SJCRH30 (cell line): ENCODE data around the gene KLHDC8A. TPM values are rescaled to one million over a fixed set of nuclear protein-coding genes. Genes with fewer than 3 reads are reported as not detected.

ENCODE experiments used
- DNase-seq, 2 experiments: peaks; one replicate each; pipeline ENCODE4 v3.0.0-alpha.2; 2015 to 2020
- H3K27ac ChIP-seq: fragments of 250-450 bp; sonication (Bioruptor Pico); 2 replicates; pipeline ENCODE4 v1.5.1; 2020; ENCODE audit warnings: mild to moderate bottlenecking, moderate library complexity
- H3K27me3 ChIP-seq: fragments of 250-450 bp; sonication (Bioruptor Pico); 2 replicates; pipeline ENCODE4 v1.5.1; 2020; ENCODE audit warnings: mild to moderate bottlenecking, moderate library complexity
- H3K36me3 ChIP-seq: fragments of 250-450 bp; sonication (Bioruptor Pico); 2 replicates; pipeline ENCODE4 v1.5.1; 2020; ENCODE audit warnings: mild to moderate bottlenecking, moderate library complexity
- H3K4me1 ChIP-seq: fragments of 250-450 bp; sonication (Bioruptor Pico); 2 replicates; pipeline ENCODE4 v1.5.1; 2020; ENCODE audit warnings: mild to moderate bottlenecking, moderate library complexity
- H3K4me3 ChIP-seq: fragments of 250-450 bp; sonication (Bioruptor Pico); 2 replicates; pipeline ENCODE4 v1.5.1; 2020; ENCODE audit warnings: mild to moderate bottlenecking, moderate library complexity
- H3K9me3 ChIP-seq: fragments of 250-450 bp; sonication (Bioruptor Pico); replicated peaks from 2 replicates; pipeline ENCODE4 v1.5.1; 2020; ENCODE audit warnings: mild to moderate bottlenecking, moderate library complexity
- total RNA-seq: library from RNA; depleted of rRNA; stranded (reverse); fragments of >200 nt; shearing (Covaris generic); gene quantifications from 2 replicates; pipeline ENCODE4 v1.2.3, GENCODE V29; 2014

The KLHDC8A gene
- total RNA-seq, 1 experiment from 2014 or later: not detected

- Histone ChIP-seq H3K27ac (no peak overlapping the region), H3K4me3 (no peak overlapping the region), H3K27me3 (0 out of 2 replicates have a peak, but pooled peaks cover 3% of the 10 kb centered on the region), H3K36me3 (no peaks in the 10 kb centered on the region), H3K9me3 (no peaks in the 10 kb centered on the region), H3K4me1 (peaks cover 7% of the 10 kb centered on the region)
- no peak for DNase-seq
These were observed 13.2 kb downstream of the KLHDC8A start for GRCh38 chr1:205343431-205344065.

- Histone ChIP-seq H3K27ac (no peak overlapping the region), H3K4me3 (no peak overlapping the region), H3K9me3 (no peaks in the 10 kb centered on the region), H3K36me3 (no peaks in the 10 kb centered on the region), H3K27me3 (peaks cover 5% of the 10 kb centered on the region; the same call in 1 of the 2 replicates), H3K4me1 (peaks cover 2% of the 10 kb centered on the region)
- no peak for DNase-seq
These were observed 13.7 kb downstream of the KLHDC8A start for GRCh38 chr1:205342986-205343385.

DNA sequence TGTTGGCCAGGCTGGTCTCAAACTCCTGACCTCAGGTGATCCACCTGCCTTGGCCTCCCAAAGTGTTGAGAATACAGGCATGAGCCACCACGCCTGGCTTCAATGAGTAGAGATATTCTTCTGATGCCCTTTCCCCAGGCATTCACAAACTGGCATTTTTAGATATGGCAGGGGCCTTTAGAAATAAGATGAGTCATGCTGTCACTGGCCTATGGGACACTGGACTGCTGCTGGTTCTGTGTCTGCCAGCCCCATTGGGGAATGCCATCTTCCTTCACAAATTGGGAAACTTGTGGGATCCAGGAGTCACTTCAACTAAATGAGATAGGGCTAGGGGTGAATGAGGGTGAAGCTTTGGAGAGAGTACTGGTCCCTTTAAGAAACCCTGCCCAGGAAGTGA lies 16.0 kb downstream of the KLHDC8A start:
- Histone ChIP-seq H3K9me3 (no peaks in the 10 kb centered on the region), H3K27me3 (peaks cover 9% of the 10 kb centered on the region; the same call in 1 of the 2 replicates), H3K27ac (no peak overlapping the region), H3K4me3 (no peak overlapping the region), H3K4me1 (no peaks in the 10 kb centered on the region), H3K36me3 (no peaks in the 10 kb centered on the region)
- no peak for DNase-seq

DNA sequence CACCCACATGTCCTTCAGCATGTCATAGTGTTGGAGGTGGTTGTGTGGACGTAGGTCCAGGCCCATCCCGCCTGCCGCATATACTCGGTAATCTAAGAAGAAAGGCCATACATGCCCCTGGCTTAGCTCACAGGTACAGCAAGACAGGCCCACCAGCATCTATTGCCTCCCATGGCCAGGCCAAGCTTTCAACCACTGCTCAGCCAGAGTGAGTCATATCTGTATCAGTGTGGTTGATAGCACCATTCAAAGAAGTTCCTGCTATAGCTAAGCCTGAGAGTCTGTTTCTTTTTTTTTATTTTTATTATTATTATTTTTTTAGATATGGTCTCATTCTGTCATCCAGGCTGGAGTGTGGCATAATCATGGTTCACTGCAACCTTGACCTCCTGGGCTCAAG lies 17.0 kb downstream of the KLHDC8A start:
- H3K27ac ChIP-seq: no peak overlapping the region
- no peaks in the 10 kb centered on the region for H3K4me1 ChIP-seq
- no peaks in the 10 kb centered on the region for H3K36me3 ChIP-seq
- H3K4me3 ChIP-seq: no peak overlapping the region
- H3K9me3 ChIP-seq: no peaks in the 10 kb centered on the region
- no peak for DNase-seq
- peaks cover 9% of the 10 kb centered on the region; the same call in 1 of the 2 replicates for H3K27me3 ChIP-seq

DNA sequence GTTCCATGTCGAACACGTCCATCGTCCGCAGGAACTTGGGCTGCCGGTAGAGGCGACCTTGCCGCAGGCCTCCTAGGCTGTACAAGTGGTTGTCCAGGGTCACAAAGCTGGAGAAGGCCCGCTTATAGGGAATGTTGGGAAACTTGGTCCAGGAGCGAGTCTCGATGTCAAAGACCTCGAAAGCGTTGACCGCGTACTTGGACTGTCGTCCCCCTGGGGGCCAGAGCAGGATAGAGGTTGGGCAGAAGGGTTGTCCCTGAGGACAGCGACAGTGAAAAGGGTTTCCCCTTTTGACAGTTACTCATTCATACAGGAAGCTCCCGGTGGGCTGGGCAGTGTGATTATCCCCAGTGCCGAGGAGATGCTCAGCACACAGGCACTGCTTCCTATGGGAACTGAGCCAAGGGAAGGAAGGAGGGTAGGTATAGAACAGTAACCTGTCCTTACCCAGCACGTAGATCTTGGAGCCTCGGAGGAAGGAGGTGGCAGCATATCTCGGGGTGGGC lies 17.5 kb downstream of the KLHDC8A start:
- Histone ChIP-seq H3K27ac (no peak overlapping the region), H3K4me3 (no peak overlapping the region), H3K9me3 (no peaks in the 10 kb centered on the region), H3K4me1 (no peaks in the 10 kb centered on the region), H3K36me3 (no peaks in the 10 kb centered on the region), H3K27me3 (peaks cover 13% of the 10 kb centered on the region)
- no peak for DNase-seq

DNA sequence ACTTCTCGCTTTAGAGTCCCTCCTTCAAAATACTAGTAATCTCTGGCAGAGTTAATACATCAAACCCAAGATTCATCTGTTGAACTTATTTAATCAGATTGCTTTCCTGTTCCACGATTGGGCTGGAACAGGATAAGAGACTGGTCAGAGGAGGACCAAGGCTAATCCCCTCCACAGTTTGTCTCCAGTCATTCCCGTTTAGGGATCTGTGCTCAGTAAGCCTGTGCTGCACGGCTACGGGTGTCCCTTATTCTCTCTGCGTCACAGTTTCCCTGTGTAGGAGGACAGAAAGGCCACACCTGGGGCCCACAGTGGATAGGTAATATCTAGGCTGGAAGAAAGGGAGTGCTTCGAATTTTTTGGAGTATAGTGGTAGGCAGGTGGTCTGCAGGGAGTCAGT lies 18.7 kb downstream of the KLHDC8A start:
- no peak overlapping the region for H3K4me3 ChIP-seq
- no peaks in the 10 kb centered on the region for H3K36me3 ChIP-seq
- H3K4me1 ChIP-seq: no peaks in the 10 kb centered on the region
- no peaks in the 10 kb centered on the region for H3K9me3 ChIP-seq
- no peak overlapping the region for H3K27ac ChIP-seq
- DNase-seq: no peak
- H3K27me3 ChIP-seq: peaks cover 24% of the 10 kb centered on the region

GRCh38 chr1:205337481-205337880 lies 19.2 kb downstream of the KLHDC8A start:
- Histone ChIP-seq H3K9me3 (no peaks in the 10 kb centered on the region), H3K27ac (no peak overlapping the region), H3K36me3 (no peaks in the 10 kb centered on the region), H3K4me3 (no peak overlapping the region), H3K4me1 (no peaks in the 10 kb centered on the region), H3K27me3 (peaks cover 24% of the 10 kb centered on the region)
- DNase-seq: no peak

DNA sequence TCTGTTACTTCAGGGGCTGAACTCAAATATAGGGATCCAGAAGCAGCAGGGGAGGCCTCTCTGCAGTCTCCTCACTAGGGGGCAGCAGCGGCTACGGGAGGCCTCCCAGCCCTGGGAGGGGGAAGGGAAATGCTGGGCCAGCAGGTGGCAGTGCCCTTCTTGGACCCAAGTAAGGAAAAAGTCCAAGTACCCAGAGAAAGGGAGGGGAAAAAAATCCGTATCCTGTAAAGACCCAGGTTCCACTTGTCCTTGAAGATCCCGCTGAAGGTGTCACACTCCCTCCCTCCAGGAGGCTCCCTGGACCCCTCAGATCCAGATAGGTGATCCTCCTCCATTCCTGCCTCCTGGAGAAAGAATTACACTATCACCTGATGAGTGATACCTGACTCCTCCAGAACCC lies 21.0 kb downstream of the KLHDC8A start:
- H3K4me1 ChIP-seq: no peaks in the 10 kb centered on the region
- peak; percentile 82 to 89 for DNase-seq
- peaks cover 20% of the 10 kb centered on the region for H3K27me3 ChIP-seq

GRCh38 chr1:205332015-205332791 lies 24.5 kb downstream of the KLHDC8A start:
- no peak overlapping the region for H3K27ac ChIP-seq
- DNase-seq: no peak
- H3K36me3 ChIP-seq: no peaks in the 10 kb centered on the region
- H3K9me3 ChIP-seq: no peaks in the 10 kb centered on the region
- peaks cover 30% of the 10 kb centered on the region for H3K27me3 ChIP-seq
- no peak overlapping the region for H3K4me3 ChIP-seq
- no peaks in the 10 kb centered on the region for H3K4me1 ChIP-seq

More for the DNA sequence above, 21.0 kb downstream of the KLHDC8A start:
- no peak overlapping the region for H3K4me3 ChIP-seq
- no peaks in the 10 kb centered on the region for H3K36me3 ChIP-seq
- no peaks in the 10 kb centered on the region for H3K9me3 ChIP-seq
- no peak overlapping the region for H3K27ac ChIP-seq

DNA sequence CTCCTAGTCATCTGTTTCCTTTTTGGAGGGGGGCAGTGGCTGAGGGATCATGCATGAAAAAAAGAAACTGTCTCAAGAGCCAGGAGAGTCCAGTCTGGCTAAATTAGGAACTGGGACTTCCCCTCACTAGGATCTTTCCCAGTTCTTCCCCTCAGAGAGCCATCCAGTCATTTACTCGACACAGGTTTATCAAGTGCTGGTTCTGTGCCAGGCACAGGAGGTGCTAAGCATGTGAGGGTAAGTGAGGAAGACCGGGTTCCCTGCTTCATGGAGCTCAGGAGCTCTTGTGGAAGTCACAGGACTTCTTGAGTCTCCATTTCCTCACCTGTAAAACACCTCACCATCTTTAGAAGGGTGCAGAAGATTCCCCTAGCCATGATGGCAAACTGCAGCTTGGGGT lies 26.6 kb downstream of the KLHDC8A start:
- Histone ChIP-seq H3K27ac (no peak overlapping the region), H3K36me3 (no peaks in the 10 kb centered on the region), H3K4me3 (no peak overlapping the region), H3K4me1 (peaks cover 2% of the 10 kb centered on the region; the same call in 1 of the 2 replicates), H3K9me3 (no peaks in the 10 kb centered on the region), H3K27me3 (peaks cover 33% of the 10 kb centered on the region)
- DNase-seq: no peak

- Histone ChIP-seq H3K36me3 (no peaks in the 10 kb centered on the region), H3K4me1 (peaks cover 5% of the 10 kb centered on the region; the same call in 1 of the 2 replicates), H3K27ac (no peak overlapping the region), H3K27me3 (peaks cover 33% of the 10 kb centered on the region), H3K4me3 (no peak overlapping the region), H3K9me3 (no peaks in the 10 kb centered on the region)
- DNase-seq: no peak
These were observed 27.0 kb downstream of the KLHDC8A start for GRCh38 chr1:205329719-205330118.

GRCh38 chr1:205328476-205328875 lies 28.2 kb downstream of the KLHDC8A start:
- H3K27ac ChIP-seq: no peak overlapping the region
- H3K36me3 ChIP-seq: no peaks in the 10 kb centered on the region
- H3K9me3 ChIP-seq: no peaks in the 10 kb centered on the region
- no peak for DNase-seq
- H3K4me3 ChIP-seq: no peak overlapping the region
- H3K4me1 ChIP-seq: peaks cover 5% of the 10 kb centered on the region; the same call in 1 of the 2 replicates
- H3K27me3 ChIP-seq: peaks cover 23% of the 10 kb centered on the region; the same call in 1 of the 2 replicates

DNA sequence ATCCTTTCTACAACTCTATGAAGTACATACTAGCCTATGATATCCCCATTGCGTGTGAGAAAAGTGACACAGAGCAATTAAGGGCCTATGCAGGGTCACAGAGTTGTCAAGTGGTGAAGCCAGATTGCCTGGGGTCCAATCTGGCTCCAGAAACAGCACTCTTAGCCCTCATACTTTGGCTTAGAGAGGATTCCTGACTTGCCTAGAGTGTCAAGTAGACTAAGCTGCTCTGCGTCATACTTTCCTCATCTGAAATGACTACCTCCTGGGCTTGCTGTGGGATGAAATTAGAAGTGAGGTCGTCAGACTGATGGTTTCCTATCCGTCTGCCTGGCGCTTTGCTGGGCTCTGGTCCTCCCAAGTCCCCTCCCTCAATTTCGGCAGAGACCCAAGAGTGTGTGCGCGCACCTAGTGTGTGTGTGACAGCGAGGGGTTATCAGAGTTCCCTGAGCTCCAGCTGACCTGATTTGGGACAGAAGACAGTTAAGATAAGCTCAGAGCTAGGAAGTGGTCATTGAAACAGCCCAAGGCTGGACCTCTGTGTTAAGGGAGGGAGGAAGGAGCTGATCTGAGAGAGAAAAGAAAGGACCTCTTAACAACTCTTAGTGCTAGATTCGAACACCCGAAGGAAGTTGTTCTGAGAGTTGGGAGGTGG lies 29.8 kb downstream of the KLHDC8A start:
- no peak for DNase-seq
- Histone ChIP-seq H3K36me3 (no peaks in the 10 kb centered on the region), H3K4me3 (no peak overlapping the region), H3K27ac (no peak overlapping the region), H3K27me3 (peaks cover 19% of the 10 kb centered on the region; the same call in 1 of the 2 replicates), H3K9me3 (no peaks in the 10 kb centered on the region), H3K4me1 (peaks cover 5% of the 10 kb centered on the region; the same call in 1 of the 2 replicates)

GRCh38 chr1:205325334-205325884 lies 31.3 kb downstream of the KLHDC8A start:
- no peak overlapping the region for H3K27ac ChIP-seq
- peak; percentile 62 to 89 for DNase-seq
- H3K36me3 ChIP-seq: no peaks in the 10 kb centered on the region
- no peak overlapping the region for H3K4me3 ChIP-seq
- H3K4me1 ChIP-seq: peaks cover 10% of the 10 kb centered on the region; the same call in 1 of the 2 replicates
- H3K27me3 ChIP-seq: peaks cover 19% of the 10 kb centered on the region; the same call in 1 of the 2 replicates
- no peaks in the 10 kb centered on the region for H3K9me3 ChIP-seq
